Stimulated activated CD8-positive, alpha-beta memory T cell treated with anti-CD3 and anti-CD28 coated beads, Interleukin-4, amount 100 ng/mL, for 1 hour (primary cell): ENCODE data around the gene TRIP11.

Experiments
- DNase-seq, 2 donors: peaks; one replicate each; pipeline ENCODE4 v3.0.0-alpha.2; 2020; ENCODE audit warnings: low read depth in 2 of 2, low spot score in 1 of 2

The TRIP11 gene

GRCh38 chr14:91920526-91920925 is 119.3 kb downstream of the TRIP11 start:
- no peak for DNase-seq

DNA sequence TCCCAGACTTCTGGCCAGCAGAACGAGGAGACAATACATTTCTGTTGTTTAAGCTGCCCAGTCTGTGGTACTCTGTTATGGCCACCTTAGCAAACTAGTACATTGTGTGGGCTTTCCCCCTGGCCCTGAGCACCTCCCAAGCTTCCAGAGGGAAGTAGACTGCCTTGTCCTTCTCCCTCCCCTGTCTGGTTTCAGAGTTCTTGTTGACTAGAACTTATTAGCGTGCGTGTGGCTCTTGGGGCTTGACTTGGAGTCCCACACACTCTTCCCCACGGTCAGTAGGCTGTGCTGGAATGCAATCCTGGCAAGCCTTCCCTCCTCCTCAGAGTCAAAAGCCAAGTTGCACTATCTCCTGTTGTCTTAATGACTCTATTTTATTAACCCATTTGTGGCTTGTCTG is 120.0 kb downstream of the TRIP11 start:
- DNase-seq, result no peak

- no peak for DNase-seq
Measured at GRCh38 chr14:91918186-91918883, 121.5 kb downstream of the TRIP11 start.
